Inferior parietal cortex (tissue), 1 donor: ENCODE results near the gene ABCA9.
"Not testable (repeated sequence)": the region's sequence is repeated elsewhere in the genome, so short reads cannot be mapped to it uniquely, and the experiment has no call there.

Experiments
- DNase-seq: peaks from one replicate; pipeline ENCODE4 v3.0.0-alpha.2; 2016; ENCODE audit errors: extremely low spot score

ABCA9 gene

DNA sequence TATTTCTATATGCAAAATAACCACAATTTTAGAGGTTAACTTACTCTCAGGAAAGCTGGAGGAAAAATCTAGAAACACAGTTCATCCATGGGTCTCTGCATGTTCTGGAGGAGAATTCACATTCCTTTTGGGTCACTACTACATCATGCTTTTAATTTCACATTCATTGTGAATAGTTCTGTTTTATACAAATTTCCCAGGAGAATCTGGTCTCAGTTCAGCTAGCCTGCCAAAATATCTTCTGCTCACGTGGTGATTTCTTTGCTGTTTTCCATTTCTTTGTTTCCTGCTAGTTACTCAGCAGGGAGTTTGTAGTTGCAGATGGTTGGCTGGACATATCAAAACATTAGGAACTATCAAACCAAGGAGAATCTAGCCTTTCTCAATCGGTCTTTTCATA, at the start of gene ABCA9:
TSS of gene ABCA9 (minus strand) at position 106 of the 400 bp plus-strand sequence. CDS start 9,801 bp downstream, outside the sequence.
- no peak for DNase-seq

- DNase-seq = no peak
Measured at GRCh38 chr17:69105907-69106730, 45.4 kb upstream of the ABCA9 start.

DNA sequence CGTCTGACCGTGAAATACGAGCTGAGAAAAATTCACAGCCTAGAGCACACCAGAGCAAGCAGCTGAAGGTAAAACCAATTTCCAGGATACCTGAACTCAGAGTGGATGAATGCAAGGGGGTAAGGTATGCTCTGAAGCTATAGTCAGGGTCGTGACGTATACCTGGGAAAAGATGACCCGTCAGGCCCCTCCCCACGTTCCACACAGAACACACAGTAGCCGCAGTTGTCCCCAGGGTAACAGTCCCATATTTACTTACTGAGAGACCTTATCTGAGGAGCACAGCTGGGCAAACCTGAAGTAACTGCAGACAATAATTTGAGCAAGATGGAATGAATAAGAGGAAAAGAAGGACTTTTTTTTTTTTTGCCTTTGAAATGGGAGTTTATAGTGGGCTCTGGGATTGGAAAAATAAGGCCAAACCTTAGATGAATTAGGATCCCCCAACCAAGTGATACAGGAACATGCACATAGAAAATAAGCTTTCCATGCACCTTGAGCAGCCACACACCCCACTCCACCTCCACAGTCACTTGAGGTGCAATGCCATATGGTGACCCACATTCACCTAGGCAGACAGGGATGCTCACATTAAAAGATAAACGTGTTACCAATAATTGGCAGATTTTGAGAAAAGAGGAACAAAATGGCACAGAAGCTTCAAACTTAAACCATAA, 43.0 kb upstream of the ABCA9 start:
- peak; percentile 6 for DNase-seq

DNA sequence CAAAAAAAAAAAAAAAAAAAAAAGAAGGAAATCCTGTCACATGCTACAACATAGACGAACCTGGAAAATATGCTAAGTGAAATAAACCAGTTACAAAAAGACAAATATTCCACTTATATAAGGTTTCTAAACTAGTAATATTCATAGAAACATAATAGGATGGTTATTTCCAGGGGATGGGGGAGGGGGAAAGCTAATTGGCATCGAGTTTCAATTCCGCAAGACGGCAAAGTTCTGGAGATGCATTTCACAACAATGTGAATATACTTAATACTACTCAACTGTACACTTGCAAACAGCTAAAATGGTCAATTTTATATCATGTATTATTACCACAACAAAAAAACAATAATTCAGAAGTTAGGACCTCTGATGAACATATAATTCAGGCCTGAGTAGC, 37.9 kb upstream of the ABCA9 start:
- DNase-seq = no peak

- no peak for DNase-seq
Measured at GRCh38 chr17:69096541-69096940, 35.8 kb upstream of the ABCA9 start.

- no peak for DNase-seq
Measured at GRCh38 chr17:69093995-69094394, 33.3 kb upstream of the ABCA9 start.

- DNase-seq = peak; percentile 5
Measured at GRCh38 chr17:69093279-69093789, 32.6 kb upstream of the ABCA9 start.

- DNase-seq = no peak
Measured at GRCh38 chr17:69090365-69090764, 29.6 kb upstream of the ABCA9 start.

GRCh38 chr17:69088643-69089200, 28.0 kb upstream of the ABCA9 start:
- no peak for DNase-seq

DNA sequence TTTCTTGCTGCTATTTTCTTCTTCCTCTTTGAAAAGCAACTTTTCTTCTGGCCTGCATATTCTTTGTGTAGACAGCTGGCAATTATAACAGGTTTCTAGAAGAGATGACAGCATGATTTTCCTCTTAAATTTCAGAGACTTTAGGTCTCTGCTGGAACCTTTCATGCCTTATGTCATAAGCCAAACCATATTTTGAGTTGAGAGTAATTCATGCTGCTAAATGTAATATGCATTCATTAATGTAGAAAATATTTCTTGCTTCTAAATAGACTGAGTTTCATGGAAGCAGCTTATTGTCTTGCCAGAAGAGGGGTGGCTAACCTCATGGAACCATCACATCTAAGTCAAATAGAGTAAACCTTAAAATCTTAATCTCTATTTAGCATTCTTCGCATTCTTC, 25.9 kb upstream of the ABCA9 start:
- DNase-seq = no peak

GRCh38 chr17:69084911-69085310, 24.2 kb upstream of the ABCA9 start:
- DNase-seq = no peak

DNA sequence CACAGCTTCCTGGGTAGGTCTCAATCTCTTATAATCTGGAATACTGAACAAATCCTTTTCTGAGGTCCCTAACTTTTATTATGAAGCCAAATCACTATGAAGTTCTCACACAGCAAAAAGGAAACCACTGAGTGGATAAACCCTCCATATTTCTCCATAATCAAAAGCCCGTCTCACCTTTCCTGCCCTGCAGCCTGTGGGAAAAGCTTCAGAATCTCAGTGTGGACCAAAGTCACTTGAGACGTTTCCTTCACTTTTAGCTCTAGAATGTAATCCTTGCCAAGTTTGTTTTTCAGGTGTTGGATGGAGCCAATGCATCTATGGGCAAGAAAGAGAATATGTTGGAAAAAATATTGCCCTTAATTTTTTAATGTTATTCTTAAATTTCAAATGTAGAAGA, 22.0 kb upstream of the ABCA9 start:
- no peak for DNase-seq

- no peak for DNase-seq
Measured at GRCh38 chr17:69078864-69079263, 18.1 kb upstream of the ABCA9 start.

DNA sequence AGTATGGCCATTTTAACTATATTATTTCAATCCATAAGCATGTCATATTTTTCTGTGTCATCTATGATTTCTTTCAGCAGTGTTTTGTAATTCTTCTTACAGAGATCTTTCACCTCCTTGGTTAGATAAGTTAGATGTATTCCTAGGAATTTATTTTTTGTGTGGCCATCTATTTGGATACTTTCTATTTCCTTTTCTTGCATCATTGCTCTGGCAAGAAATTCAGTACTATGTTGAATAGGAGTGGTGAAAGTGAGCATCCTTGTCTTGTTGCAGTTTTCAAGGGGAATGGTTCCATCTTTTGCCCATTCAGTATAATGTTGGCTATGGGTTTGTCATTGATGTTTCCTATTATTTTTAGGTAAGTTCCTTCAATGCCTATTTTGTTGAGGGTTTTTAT, 15.1 kb upstream of the ABCA9 start:
- DNase-seq = no peak

DNA sequence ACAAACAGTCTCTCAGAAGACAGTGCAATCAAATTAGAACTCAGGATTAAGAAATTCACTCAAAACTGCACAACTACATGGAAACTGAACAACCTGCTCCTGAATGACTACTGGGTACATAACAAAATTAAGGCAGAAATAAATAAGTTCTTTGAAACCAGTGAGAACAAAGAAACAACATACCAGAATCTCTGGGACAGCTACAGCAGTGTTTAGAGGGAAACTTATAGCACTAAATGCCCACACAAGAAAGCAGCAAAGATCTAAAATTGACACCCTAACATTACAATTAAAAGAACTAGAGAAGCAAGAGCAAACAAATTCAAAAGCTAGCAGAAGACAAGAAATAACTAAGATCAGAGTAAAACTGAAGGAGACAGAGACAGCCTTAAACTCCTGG, 12.7 kb upstream of the ABCA9 start:
- DNase-seq = not testable (repeated sequence)

- not testable (repeated sequence) for DNase-seq
Measured at GRCh38 chr17:69072803-69073256, 12.1 kb upstream of the ABCA9 start.

DNA sequence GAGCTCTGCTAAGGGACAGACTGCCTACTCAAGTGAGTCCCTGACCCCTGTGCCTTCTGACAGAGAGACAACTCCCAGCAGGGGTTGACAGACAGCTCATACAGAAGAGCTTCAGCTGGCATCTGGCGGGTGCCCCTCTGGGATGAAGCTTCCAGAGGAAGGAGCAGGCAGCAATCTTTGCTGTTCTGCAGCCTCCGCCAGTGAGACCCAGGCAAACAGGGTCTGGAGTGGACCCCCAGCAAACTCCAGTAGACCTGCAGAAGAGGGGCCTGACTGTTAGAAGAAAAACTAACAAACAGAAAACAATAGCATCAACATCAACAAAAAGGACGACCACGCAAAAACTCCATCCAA, 10.5 kb upstream of the ABCA9 start:
- DNase-seq = not testable (repeated sequence)

- DNase-seq = not testable (repeated sequence)
Measured at GRCh38 chr17:69070378-69071232, 9.9 kb upstream of the ABCA9 start.

DNA sequence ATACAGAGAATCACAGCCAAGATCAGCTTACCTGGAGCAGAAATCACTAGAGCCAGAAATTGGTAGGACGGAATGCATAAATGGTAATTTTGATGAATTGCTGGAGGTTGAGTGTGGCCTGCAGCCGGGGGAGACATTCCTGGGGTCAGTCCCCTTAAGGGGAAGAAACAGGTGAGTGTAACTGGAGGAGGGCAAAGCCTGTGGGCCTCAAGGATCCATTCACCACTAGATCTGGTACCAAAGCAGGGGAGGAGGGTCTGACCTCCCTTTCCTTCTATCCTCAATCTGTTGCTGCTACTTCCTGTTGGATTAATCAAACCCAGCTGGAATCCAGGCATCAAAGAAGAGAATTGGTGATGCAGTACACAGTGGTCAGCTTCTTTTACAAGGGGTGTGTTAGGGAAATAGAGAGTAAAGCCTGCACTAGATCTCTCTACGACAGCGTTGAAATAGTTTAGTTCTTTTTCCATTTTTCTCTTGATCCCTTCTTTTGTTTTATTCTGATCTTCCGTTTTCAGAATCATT, 8.6 kb upstream of the ABCA9 start:
- DNase-seq = no peak

DNA sequence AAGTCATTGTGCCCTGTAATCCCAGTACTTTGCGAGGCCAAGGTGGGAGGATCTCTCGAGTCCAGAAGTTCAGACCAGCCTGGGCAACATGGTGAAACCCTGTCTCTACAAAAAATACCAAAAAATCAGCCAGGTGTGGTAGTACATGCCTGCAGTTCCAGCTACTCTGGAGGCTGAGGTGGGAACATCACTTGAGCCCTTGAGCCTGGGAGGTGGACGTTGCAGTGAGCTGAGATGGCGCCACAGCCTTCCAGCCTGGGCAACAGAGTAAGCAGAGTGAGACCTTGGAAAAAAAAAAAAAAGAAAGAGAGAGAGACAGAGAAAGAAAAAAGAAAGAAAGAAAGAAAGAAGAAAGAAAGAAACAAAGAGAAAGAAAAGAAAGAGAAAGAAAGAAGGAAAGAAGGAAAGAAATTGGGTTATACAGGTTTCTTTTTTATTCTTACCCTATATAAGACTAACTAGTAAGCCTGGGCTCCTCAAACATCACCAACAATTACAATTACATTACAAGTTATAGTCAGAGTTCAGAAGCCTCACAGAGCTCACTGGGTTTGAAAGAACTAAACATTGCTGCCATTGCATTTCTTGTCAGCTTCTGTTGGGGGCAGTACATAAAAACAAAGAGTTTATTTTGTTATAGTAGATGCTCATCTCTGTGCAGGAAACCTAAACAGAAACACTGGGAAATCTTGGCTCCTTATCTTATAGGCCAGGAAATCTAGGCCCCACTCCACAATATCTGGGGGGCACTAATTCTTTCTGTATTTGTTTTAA, 6.7 kb upstream of the ABCA9 start:
- DNase-seq = no peak

DNA sequence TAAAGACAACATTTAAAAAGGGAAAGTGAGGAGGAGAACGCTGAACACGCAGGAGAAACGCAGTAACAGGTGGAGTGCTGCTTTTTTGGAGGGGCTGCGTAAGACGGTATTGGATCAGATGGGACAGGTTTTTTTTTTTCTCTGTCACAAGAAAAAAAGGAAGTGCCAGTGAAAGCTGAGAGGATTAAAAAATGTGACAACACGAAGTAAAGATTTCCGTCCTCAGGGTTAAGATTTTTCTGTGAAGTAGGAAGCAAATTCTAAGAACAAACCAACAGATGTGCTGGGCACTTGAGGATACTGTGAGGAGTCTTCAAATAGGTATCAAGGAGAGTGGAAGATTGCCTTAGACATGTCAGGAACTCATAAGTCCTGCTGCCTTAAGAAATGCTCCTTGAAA, 5.8 kb upstream of the ABCA9 start:
- DNase-seq = no peak
